Colonic mucosa (tissue), 4 donors: ENCODE results near the gene SLIT1. TPM values are rescaled to one million over a fixed set of nuclear protein-coding genes. Genes with fewer than 3 reads are reported as not detected.
A peak's percentile ranks its signal among the peaks of the same experiment; 100 is the strongest.

Experiments
- DNase-seq: peaks from one replicate; pipeline ENCODE4 v3.0.0-alpha.2; 2020
- H3K27ac ChIP-seq: fragments of 200-600 bp; one replicate; pipeline ENCODE4 v1.8.0; 2021
- H3K27me3 ChIP-seq: fragments of 200-600 bp; one replicate; pipeline ENCODE4 v1.8.0; 2021
- H3K36me3 ChIP-seq: fragments of 200-600 bp; one replicate; pipeline ENCODE4 v1.8.0; 2021
- H3K4me1 ChIP-seq: fragments of 200-600 bp; one replicate; pipeline ENCODE4 v1.8.0; 2021; ENCODE audit warnings: mild to moderate bottlenecking
- H3K4me3 ChIP-seq: fragments of 200-600 bp; one replicate; pipeline ENCODE4 v1.8.0; 2021
- H3K9ac ChIP-seq, 2 donors: one replicate each; pipeline ENCODE4 v1.7.0; 2013; ENCODE audit warnings: control low read depth in 2 of 2, low read depth in 2 of 2, low read length in 2 of 2
- H3K9me3 ChIP-seq: fragments of 200-600 bp; one replicate; pipeline ENCODE4 v1.8.0; 2021
- intact Hi-C: fragments of 100-400 bp; cut with DNase I; formaldehyde crosslinking; loops from one replicate; pipeline ENCODE4 v1.14.1; 2022
- total RNA-seq, 2 donors: library from RNA; stranded (reverse); fragmentation: NEBNext Ultra II Directional in 1 of 2; extraction: Animal tissue kit (Norgen Biotek cat#: 25700) in 1 of 2; gene quantifications; one replicate each; pipeline ENCODE4 v1.2.1, GENCODE V29; 2021
- TF ChIP-seq, protein P1 (sequence below): fragments of 200-600 bp; IDR thresholded peaks from one replicate; pipeline ENCODE4 v1.8.0; 2022; ENCODE audit warnings: antibody characterized with exemption, mild to moderate bottlenecking
- donor health status: healthy.
- donor health status: DM: no; HTN: no; CAD: no.
- donor health status: DM: no; HTN: no; CAD: no.

The SLIT1 gene
- total RNA-seq: under 1 TPM; 0.17 to 0.24 TPM

DNA sequence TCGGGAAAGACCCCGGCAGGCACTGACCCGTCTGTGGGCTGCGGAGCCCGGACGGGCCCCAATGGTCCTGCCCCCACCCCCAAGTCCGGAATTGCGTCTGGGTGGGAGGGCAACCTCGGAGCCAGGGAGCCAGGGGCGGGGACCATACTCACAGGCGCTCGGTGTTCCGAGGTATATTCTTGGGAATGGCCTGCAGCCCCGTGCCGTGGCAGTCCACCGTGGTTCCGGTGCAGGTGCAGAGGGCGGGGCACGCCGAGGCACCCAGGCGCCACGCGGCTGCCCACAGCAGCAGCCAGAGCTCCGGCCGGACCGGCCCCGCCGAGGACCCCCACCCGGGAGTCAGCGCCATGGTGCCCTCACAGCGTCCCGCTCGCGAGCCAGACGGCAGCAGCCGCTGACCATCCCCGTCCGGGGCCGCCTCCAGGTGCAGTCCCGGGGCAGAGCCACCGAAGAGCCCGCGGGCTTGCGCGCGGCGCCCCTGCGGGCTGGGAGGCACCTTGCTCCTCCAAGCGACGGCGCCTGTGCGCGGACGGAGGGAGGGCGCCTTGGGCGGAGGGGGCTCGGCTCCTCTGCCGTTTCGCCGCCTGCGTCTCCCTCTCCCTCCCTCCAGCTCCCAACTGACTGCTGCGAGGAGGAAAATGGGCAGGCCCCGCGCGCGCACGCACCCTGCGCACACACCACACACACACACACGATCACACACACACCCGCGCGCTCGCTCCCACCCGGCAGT is at the start of gene SLIT1:
Gene SLIT1 (minus strand): TSS at position 634 of the 733 bp plus-strand sequence. CDS start 285 bp downstream, at position 349.
- intact Hi-C loops: no loop called here
- peaks cover 24% of the 10 kb centered on the region for H3K27me3 ChIP-seq
- TF ChIP-seq, protein P1, sequence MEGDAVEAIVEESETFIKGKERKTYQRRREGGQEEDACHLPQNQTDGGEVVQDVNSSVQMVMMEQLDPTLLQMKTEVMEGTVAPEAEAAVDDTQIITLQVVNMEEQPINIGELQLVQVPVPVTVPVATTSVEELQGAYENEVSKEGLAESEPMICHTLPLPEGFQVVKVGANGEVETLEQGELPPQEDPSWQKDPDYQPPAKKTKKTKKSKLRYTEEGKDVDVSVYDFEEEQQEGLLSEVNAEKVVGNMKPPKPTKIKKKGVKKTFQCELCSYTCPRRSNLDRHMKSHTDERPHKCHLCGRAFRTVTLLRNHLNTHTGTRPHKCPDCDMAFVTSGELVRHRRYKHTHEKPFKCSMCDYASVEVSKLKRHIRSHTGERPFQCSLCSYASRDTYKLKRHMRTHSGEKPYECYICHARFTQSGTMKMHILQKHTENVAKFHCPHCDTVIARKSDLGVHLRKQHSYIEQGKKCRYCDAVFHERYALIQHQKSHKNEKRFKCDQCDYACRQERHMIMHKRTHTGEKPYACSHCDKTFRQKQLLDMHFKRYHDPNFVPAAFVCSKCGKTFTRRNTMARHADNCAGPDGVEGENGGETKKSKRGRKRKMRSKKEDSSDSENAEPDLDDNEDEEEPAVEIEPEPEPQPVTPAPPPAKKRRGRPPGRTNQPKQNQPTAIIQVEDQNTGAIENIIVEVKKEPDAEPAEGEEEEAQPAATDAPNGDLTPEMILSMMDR: no peak
- no peak within 1 kb of the TSS for H3K4me3 ChIP-seq
- H3K9me3 ChIP-seq: no peaks in the 10 kb centered on the region
- no peaks in the 10 kb centered on the region for H3K4me1 ChIP-seq
- no peak within 1 kb of the TSS for H3K9ac ChIP-seq
- H3K36me3 ChIP-seq: no peaks in the 10 kb centered on the region
- no peak for DNase-seq
- no peak within 1 kb of the TSS for H3K27ac ChIP-seq

DNA sequence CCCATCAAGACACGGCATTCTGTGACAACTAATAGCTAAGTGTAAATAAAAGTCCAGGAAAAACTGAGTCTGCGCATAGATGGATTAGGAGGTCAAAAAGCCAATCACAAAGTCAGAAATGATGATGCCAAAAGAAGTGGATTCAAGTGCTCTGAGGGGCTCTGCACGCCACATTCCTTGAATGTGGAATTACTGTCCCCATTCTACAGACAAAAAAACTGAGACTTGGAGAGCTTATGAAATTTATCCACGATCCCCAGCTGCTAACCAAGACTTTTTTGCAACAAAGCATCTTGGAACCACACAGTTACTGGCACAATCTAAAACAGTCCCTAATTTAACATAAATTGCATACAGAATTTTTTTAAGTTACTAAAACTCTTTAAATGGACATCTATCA is 49.6 kb upstream of the SLIT1 start:
- Histone ChIP-seq H3K27me3 (no peaks in the 10 kb centered on the region), H3K9me3 (no peaks in the 10 kb centered on the region), H3K36me3 (no peaks in the 10 kb centered on the region), H3K4me1 (no peaks in the 10 kb centered on the region), H3K4me3 (no peak overlapping the region), H3K9ac (no peak overlapping the region), H3K27ac (no peak overlapping the region)
- TF ChIP-seq, protein P1: no peak
- no peak for DNase-seq
- intact Hi-C loops: no loop called here

DNA sequence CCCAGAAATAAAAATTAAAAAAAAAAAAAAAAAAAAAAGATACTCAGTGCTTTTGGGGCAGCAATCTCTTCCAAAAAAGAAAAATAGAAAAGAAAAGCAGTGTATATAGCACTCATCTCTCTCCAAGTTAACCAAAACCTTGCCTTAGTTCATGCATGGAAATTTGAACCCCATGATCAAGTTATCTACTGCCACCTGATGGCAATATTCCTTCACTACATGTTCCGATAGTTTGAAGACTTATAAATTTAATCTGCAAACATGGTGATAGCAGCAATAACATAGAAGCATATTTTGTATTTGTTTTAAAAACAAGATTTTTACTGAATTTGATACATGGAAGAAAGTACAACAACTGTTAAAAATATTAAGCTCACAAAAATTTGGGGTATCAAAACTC is 48.6 kb upstream of the SLIT1 start:
- no peaks in the 10 kb centered on the region for H3K36me3 ChIP-seq
- intact Hi-C loops: no loop called here
- H3K9me3 ChIP-seq: no peaks in the 10 kb centered on the region
- H3K4me1 ChIP-seq: no peaks in the 10 kb centered on the region
- no peak overlapping the region for H3K4me3 ChIP-seq
- H3K27me3 ChIP-seq: no peaks in the 10 kb centered on the region
- no peak for DNase-seq
- TF ChIP-seq, protein P1: peak; percentile 40
- H3K27ac ChIP-seq: no peak overlapping the region
- no peak overlapping the region for H3K9ac ChIP-seq

DNA sequence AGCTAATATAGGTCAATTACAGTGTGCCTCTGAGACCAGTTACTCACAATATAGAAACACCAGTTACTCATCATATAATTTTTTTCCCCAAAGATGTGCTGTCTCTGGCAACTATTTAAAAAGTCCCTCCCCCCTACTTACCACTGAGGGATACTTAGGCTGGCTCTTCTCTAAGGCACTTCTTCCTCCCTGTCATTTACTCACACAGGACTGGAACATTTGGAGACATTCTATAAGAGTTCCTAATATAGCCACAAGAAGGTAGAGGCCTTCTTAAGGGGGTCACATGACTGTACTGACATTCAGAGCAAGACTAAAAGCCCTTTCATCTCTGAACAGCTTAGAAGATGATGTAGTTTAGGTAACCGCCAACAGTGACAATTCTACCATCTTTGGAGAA is 44.4 kb upstream of the SLIT1 start:
- H3K9me3 ChIP-seq: no peaks in the 10 kb centered on the region
- TF ChIP-seq, protein P1: no peak
- no peak overlapping the region for H3K9ac ChIP-seq
- H3K27me3 ChIP-seq: no peaks in the 10 kb centered on the region
- no peaks in the 10 kb centered on the region for H3K4me1 ChIP-seq
- no peak overlapping the region for H3K27ac ChIP-seq
- no peak overlapping the region for H3K4me3 ChIP-seq
- H3K36me3 ChIP-seq: no peaks in the 10 kb centered on the region
- intact Hi-C loops: no loop called here
- DNase-seq: no peak

DNA sequence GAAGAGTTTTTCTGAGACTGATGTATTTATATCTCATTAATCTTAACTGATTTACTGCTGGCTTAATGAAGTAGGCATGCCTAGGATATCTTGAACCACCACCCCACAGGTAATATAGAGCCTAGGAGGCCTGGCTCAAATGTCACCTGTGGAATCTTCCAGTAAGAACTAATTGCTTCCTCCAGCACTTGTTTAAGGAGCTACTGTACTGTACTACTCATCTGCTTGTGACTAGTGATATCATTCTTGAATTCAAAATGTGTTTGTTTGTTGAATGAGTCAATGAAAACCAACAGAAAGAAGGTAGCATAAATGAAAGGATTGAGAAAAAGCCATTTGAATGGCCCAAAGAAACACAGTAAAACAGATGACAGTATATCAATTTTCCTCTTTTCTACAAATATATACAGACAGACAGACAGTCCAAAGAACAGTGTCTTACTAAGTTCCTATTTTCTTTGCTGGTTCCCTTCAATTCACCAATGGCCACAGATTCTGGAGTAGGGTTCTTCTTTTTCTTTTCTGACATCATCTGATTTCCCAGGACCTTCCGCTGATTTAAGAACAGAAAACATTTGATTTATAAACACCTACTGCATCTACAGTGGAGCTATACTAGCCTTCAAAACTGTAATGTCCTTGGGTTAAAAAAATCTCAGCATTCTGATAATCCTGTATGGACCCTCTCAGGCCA is 43.7 kb upstream of the SLIT1 start:
- Histone ChIP-seq H3K36me3 (no peaks in the 10 kb centered on the region), H3K4me3 (no peak overlapping the region), H3K4me1 (no peaks in the 10 kb centered on the region), H3K27ac (no peak overlapping the region), H3K9ac (no peak overlapping the region), H3K9me3 (no peaks in the 10 kb centered on the region), H3K27me3 (no peaks in the 10 kb centered on the region)
- intact Hi-C loops: no loop called here
- no peak for DNase-seq
- TF ChIP-seq, protein P1: no peak
